HCT116 (cell line): ENCODE measurements around the gene ADGRG4. TPM values are rescaled to one million over a fixed set of nuclear protein-coding genes. Genes with fewer than 3 reads are reported as not detected.

Experiments
- ATAC-seq: fragments of 200-7000 bp; cut with Tn5 transposase; 2 replicates; pipeline ENCODE4 v1.9.1; 2020; ENCODE audit warnings: mild to moderate bottlenecking, moderate library complexity
- BruUV-seq: library from RNA; stranded (reverse); fragments of 400-500 nt; replicated peaks from 2 replicates; lab custom pipeline; 2021; lab: Mats Ljungman, UMichigan
- CTCF ChIA-PET: fragments of 300-600 bp; sonication (Branson Sonifier 250); formaldehyde crosslinking; loops from one replicate; lab custom pipeline; 2021; ENCODE audit warnings: antibody characterized with exemption; lab: Charles Lee
- POLR2A ChIA-PET: fragments of 300-600, 350-600 bp; sonication (Branson Sonifier 250); formaldehyde crosslinking; loops from one replicate; lab custom pipeline; 2021; ENCODE audit warnings: antibody characterized with exemption; lab: Charles Lee
- RAD21 ChIA-PET, 2 experiments: fragments of 300-600 bp; sonication (Branson Sonifier 250); formaldehyde crosslinking; loops; one replicate each; lab custom pipeline; 2023; ENCODE audit warnings: low total read pairs in 2 of 2; ENCODE audit not compliant: uncharacterized antibody in 2 of 2, unreplicated experiment in 2 of 2, low non-redundant PET in 1 of 2; lab: Charles Lee
- DNase-seq: peaks from one replicate; pipeline ENCODE4 v3.0.0-alpha.2; 2010; ENCODE audit warnings: low read depth, low spot score
- H2AFZ ChIP-seq: fragments of 200-600 bp; shearing (Covaris generic), sonication (generic); 2 replicates; pipeline ENCODE4 v1.6.1; 2017; ENCODE audit warnings: low read depth, mixed run types, mixed read lengths, antibody characterized with exemption, low read length; ENCODE audit not compliant: poor library complexity, severe bottlenecking
- H3K27ac ChIP-seq: 2 replicates; pipeline ENCODE4 v1.5.1; 2012; ENCODE audit warnings: low read depth, low read length
- H3K27me3 ChIP-seq: fragments of 200-600 bp; sonication (generic); 2 replicates; pipeline ENCODE4 v1.6.1; 2016; ENCODE audit warnings: mixed run types, low read length, mixed read lengths; ENCODE audit not compliant: insufficient read depth
- H3K36me3 ChIP-seq, 2 experiments: fragments of 200-500 bp in 1 of 2; fragments of 200-600 bp in 1 of 2; sonication (Bioruptor generic) in 1 of 2; sonication (generic) in 1 of 2; 2 replicates each; pipeline versions ENCODE4 v1.5.1 to v1.6.1; 2014 to 2016; ENCODE audit warnings: low read length in 2 of 2, inconsistent platforms in 1 of 2, mixed read lengths in 1 of 2, mixed run types in 1 of 2; ENCODE audit not compliant: insufficient read depth in 2 of 2, control insufficient read depth in 1 of 2
- H3K4me1 ChIP-seq, 2 experiments: fragments of 200-600 bp in 1 of 2; sonication (generic) in 1 of 2; 2 replicates each; pipeline versions ENCODE4 v1.5.1 to v1.6.1; 2012 to 2017; ENCODE audit warnings: low read length in 2 of 2, inconsistent platforms in 1 of 2, mild to moderate bottlenecking in 1 of 2, mixed read lengths in 1 of 2, mixed run types in 1 of 2, moderate library complexity in 1 of 2; ENCODE audit not compliant: insufficient read depth in 2 of 2, control insufficient read depth in 1 of 2
- H3K4me2 ChIP-seq: fragments of 200-600 bp; sonication (generic); 2 replicates; pipeline ENCODE4 v1.6.1; 2017; ENCODE audit warnings: mixed run types, low read length, mixed read lengths
- H3K4me3 ChIP-seq, 2 experiments: fragments of 200-600 bp in 1 of 2; sonication (generic) in 1 of 2; replicated peaks in 1 of 2; 2 replicates each; pipeline ENCODE4 v1.5.1; 2011 to 2016; ENCODE audit warnings: low read length in 2 of 2, control low read depth in 1 of 2, low read depth in 1 of 2, mild to moderate bottlenecking in 1 of 2, mixed read lengths in 1 of 2, mixed run types in 1 of 2
- H3K79me2 ChIP-seq: fragments of 200-600 bp; sonication (generic); 2 replicates; pipeline ENCODE4 v1.6.1; 2017; ENCODE audit warnings: mild to moderate bottlenecking, mixed run types, low read length, moderate library complexity, mixed read lengths; ENCODE audit not compliant: insufficient read depth
- H3K9ac ChIP-seq: fragments of 200-600 bp; sonication (generic); 2 replicates; pipeline ENCODE4 v1.6.1; 2016; ENCODE audit warnings: low read length, mixed read lengths
- H3K9me2 ChIP-seq: fragments of 200-600 bp; sonication (generic), shearing (Covaris generic); 2 replicates; pipeline ENCODE4 v1.6.1; 2017; ENCODE audit warnings: mixed run types, mild to moderate bottlenecking, moderate library complexity; ENCODE audit not compliant: insufficient read depth
- H3K9me3 ChIP-seq, 2 experiments: fragments of 200-500 bp in 1 of 2; fragments of 200-600 bp in 1 of 2; sonication (Bioruptor generic) in 1 of 2; sonication (generic) in 1 of 2; 2 replicates each; pipeline ENCODE4 v1.6.1; 2014 to 2017; ENCODE audit warnings: low read length in 2 of 2, mixed read lengths in 2 of 2, inconsistent platforms in 1 of 2, low read depth in 1 of 2, mild to moderate bottlenecking in 1 of 2, mixed run types in 1 of 2, moderate library complexity in 1 of 2; ENCODE audit not compliant: control insufficient read depth in 1 of 2, insufficient read depth in 1 of 2
- H4K20me1 ChIP-seq: fragments of 200-600 bp; sonication (generic), shearing (Covaris generic); 2 replicates; pipeline ENCODE4 v1.6.1; 2017; ENCODE audit warnings: mixed run types, mild to moderate bottlenecking, moderate library complexity; ENCODE audit not compliant: insufficient read depth
- CBX3 ChIP-seq: IDR thresholded peaks from 2 replicates; pipeline ENCODE4 v1.6.1; 2012; ENCODE audit warnings: low read depth
- CEBPB ChIP-seq: IDR thresholded peaks from 2 replicates; pipeline ENCODE4 v1.6.1; 2012; ENCODE audit warnings: low read depth
- ELF1 ChIP-seq: IDR thresholded peaks from 2 replicates; pipeline ENCODE4 v1.6.1; 2012; ENCODE audit warnings: low read depth, borderline replicate concordance
- JUND ChIP-seq: IDR thresholded peaks from 2 replicates; pipeline ENCODE4 v1.6.1; 2012
- MAX ChIP-seq: IDR thresholded peaks from 2 replicates; pipeline ENCODE4 v1.6.1; 2012
- POLR2A ChIP-seq: IDR thresholded peaks from 2 replicates; pipeline ENCODE4 v1.7.0; 2011; ENCODE audit warnings: borderline replicate concordance; ENCODE audit not compliant: insufficient read depth, insufficient read length; ENCODE audit errors: extremely low read depth
- POLR2AphosphoS5 ChIP-seq: IDR thresholded peaks from 2 replicates; pipeline ENCODE4 v1.6.1; 2011; ENCODE audit warnings: mild to moderate bottlenecking, low read depth, low read length, moderate library complexity
- SIN3A ChIP-seq: IDR thresholded peaks from 2 replicates; pipeline ENCODE4 v1.6.1; 2012; ENCODE audit warnings: low read depth
- SRF ChIP-seq: IDR thresholded peaks from 2 replicates; pipeline ENCODE4 v1.6.1; 2012; ENCODE audit warnings: low read depth
- TCF7L2 ChIP-seq: IDR thresholded peaks from 2 replicates; pipeline ENCODE4 v1.7.0; 2011; ENCODE audit warnings: borderline replicate concordance, inconsistent platforms; ENCODE audit not compliant: insufficient read depth, insufficient read length; ENCODE audit errors: extremely low read depth
- YY1 ChIP-seq: IDR thresholded peaks from 2 replicates; pipeline ENCODE4 v1.6.1; 2011; ENCODE audit warnings: low read length, low read depth, moderate library complexity, mild to moderate bottlenecking; ENCODE audit not compliant: insufficient replicate concordance; ENCODE audit errors: extremely low read depth
- ZFX ChIP-seq: fragments of 450-650 bp; IDR thresholded peaks from 2 replicates; pipeline ENCODE4 v1.6.1; 2017
- ZNF274 ChIP-seq: fragments of 200-500 bp; sonication (Bioruptor generic); IDR thresholded peaks from 2 replicates; pipeline ENCODE4 v1.6.1; 2014; ENCODE audit warnings: mild to moderate bottlenecking, low read depth, low read length, inconsistent platforms
- intact Hi-C: fragments of 100-400 bp; cut with micrococcal nuclease; formaldehyde crosslinking; loops from 2 replicates; pipeline ENCODE4 v1.10.0; 2022
- total RNA-seq: library from RNA; stranded (reverse); gene quantifications from one replicate; pipeline ENCODE4 v1.2.1, GENCODE V29; 2021; ENCODE audit not compliant: unreplicated experiment
- TF ChIP-seq, protein P1 (sequence below): IDR thresholded peaks from 2 replicates; pipeline ENCODE4 v1.6.1; 2012; ENCODE audit warnings: low read depth
- TF ChIP-seq, protein P2 (sequence below): IDR thresholded peaks from 2 replicates; pipeline ENCODE4 v1.6.1; 2012
- TF ChIP-seq, protein P3 (sequence below): IDR thresholded peaks from 2 replicates; pipeline ENCODE4 v1.6.1; 2011; ENCODE audit warnings: mild to moderate bottlenecking, low read length, moderate library complexity; ENCODE audit not compliant: insufficient replicate concordance; ENCODE audit errors: extremely low read depth

The ADGRG4 gene
- total RNA-seq, 1 experiment from 2014 or later: not detected

- H4K20me1 ChIP-seq: no peaks in the 10 kb centered on the region
- H3K79me2 ChIP-seq: no peaks in the 10 kb centered on the region
- no peak overlapping the region for H3K27ac ChIP-seq
- H3K27me3 ChIP-seq: no peaks in the 10 kb centered on the region
- ATAC-seq (no peak), DNase-seq (no peak)
- no peaks in the 10 kb centered on the region for H3K9me2 ChIP-seq
- H3K36me3 ChIP-seq: no peaks in the 10 kb centered on the region
- POLR2A ChIA-PET: no interaction called here
- no peaks in the 10 kb centered on the region for H3K4me1 ChIP-seq
- no TSS peak for BruUV-seq
- no peaks in the 10 kb centered on the region for H3K9me3 ChIP-seq
- intact Hi-C loops: no loop called here
- no peak overlapping the region for H3K4me3 ChIP-seq
- CTCF ChIA-PET: no interaction called here
- H3K9ac ChIP-seq: no peak overlapping the region
- no peak overlapping the region for H2AFZ ChIP-seq
- RAD21 ChIA-PET: no interaction called here
- TF ChIP-seq SRF (no peak), POLR2AphosphoS5 (no peak), ZFX (no peak), ZNF274 (no peak), JUND (no peak), CEBPB (no peak), POLR2A (no peak), TCF7L2 (no peak), YY1 (no peak), SIN3A (no peak), CBX3 (no peak), ELF1 (no peak), MAX (no peak)
- TF ChIP-seq, protein P1, sequence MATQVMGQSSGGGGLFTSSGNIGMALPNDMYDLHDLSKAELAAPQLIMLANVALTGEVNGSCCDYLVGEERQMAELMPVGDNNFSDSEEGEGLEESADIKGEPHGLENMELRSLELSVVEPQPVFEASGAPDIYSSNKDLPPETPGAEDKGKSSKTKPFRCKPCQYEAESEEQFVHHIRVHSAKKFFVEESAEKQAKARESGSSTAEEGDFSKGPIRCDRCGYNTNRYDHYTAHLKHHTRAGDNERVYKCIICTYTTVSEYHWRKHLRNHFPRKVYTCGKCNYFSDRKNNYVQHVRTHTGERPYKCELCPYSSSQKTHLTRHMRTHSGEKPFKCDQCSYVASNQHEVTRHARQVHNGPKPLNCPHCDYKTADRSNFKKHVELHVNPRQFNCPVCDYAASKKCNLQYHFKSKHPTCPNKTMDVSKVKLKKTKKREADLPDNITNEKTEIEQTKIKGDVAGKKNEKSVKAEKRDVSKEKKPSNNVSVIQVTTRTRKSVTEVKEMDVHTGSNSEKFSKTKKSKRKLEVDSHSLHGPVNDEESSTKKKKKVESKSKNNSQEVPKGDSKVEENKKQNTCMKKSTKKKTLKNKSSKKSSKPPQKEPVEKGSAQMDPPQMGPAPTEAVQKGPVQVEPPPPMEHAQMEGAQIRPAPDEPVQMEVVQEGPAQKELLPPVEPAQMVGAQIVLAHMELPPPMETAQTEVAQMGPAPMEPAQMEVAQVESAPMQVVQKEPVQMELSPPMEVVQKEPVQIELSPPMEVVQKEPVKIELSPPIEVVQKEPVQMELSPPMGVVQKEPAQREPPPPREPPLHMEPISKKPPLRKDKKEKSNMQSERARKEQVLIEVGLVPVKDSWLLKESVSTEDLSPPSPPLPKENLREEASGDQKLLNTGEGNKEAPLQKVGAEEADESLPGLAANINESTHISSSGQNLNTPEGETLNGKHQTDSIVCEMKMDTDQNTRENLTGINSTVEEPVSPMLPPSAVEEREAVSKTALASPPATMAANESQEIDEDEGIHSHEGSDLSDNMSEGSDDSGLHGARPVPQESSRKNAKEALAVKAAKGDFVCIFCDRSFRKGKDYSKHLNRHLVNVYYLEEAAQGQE: no peak
- TF ChIP-seq, protein P2, sequence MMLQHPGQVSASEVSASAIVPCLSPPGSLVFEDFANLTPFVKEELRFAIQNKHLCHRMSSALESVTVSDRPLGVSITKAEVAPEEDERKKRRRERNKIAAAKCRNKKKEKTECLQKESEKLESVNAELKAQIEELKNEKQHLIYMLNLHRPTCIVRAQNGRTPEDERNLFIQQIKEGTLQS: no peak
- TF ChIP-seq, protein P3, sequence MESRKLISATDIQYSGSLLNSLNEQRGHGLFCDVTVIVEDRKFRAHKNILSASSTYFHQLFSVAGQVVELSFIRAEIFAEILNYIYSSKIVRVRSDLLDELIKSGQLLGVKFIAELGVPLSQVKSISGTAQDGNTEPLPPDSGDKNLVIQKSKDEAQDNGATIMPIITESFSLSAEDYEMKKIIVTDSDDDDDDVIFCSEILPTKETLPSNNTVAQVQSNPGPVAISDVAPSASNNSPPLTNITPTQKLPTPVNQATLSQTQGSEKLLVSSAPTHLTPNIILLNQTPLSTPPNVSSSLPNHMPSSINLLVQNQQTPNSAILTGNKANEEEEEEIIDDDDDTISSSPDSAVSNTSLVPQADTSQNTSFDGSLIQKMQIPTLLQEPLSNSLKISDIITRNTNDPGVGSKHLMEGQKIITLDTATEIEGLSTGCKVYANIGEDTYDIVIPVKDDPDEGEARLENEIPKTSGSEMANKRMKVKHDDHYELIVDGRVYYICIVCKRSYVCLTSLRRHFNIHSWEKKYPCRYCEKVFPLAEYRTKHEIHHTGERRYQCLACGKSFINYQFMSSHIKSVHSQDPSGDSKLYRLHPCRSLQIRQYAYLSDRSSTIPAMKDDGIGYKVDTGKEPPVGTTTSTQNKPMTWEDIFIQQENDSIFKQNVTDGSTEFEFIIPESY: no peak
- no peak overlapping the region for H3K4me2 ChIP-seq
Measured at GRCh38 chrX:136421338-136421737, 120.6 kb downstream of the ADGRG4 start.
